HCT116 (cell line): Measurements from ENCODE around the gene IDI1.

ENCODE experiments used
- CEBPB ChIP-seq: IDR thresholded peaks from 2 replicates; pipeline ENCODE4 v1.6.1; 2012; ENCODE audit warnings: low read depth
- CTCF ChIP-seq, 3 experiments: fragments of 200-600 bp in 1 of 3; sonication (generic) in 1 of 3; IDR thresholded peaks in 2 of 3; conservative IDR thresholded peaks in 1 of 3; 2 replicates each; pipeline ENCODE4 v1.5.1; 2012 to 2017; ENCODE audit warnings: low read depth in 2 of 3, low read length in 2 of 3, antibody characterized with exemption in 1 of 3, borderline replicate concordance in 1 of 3, control low read depth in 1 of 3, mild to moderate bottlenecking in 1 of 3, mixed read lengths in 1 of 3, mixed run types in 1 of 3, moderate library complexity in 1 of 3; ENCODE audit not compliant: insufficient read depth in 1 of 3
- EGR1 ChIP-seq: IDR thresholded peaks from 2 replicates; pipeline ENCODE4 v1.6.1; 2012; ENCODE audit warnings: low read depth
- EZH2 ChIP-seq: fragments of 200-600 bp; sonication (generic); IDR thresholded peaks from 2 replicates; pipeline ENCODE4 v1.6.1; 2017; ENCODE audit warnings: antibody characterized with exemption, mixed run types
- EZH2phosphoT487 ChIP-seq: fragments of 200-600 bp; IDR thresholded peaks from 2 replicates; pipeline ENCODE4 v1.6.1; 2018; ENCODE audit warnings: antibody characterized with exemption, borderline replicate concordance
- JUND ChIP-seq: IDR thresholded peaks from 2 replicates; pipeline ENCODE4 v1.6.1; 2012
- MAX ChIP-seq: IDR thresholded peaks from 2 replicates; pipeline ENCODE4 v1.6.1; 2012
- POLR2A ChIP-seq: IDR thresholded peaks from 2 replicates; pipeline ENCODE4 v1.7.0; 2011; ENCODE audit warnings: borderline replicate concordance; ENCODE audit not compliant: insufficient read depth, insufficient read length; ENCODE audit errors: extremely low read depth
- POLR2AphosphoS5 ChIP-seq: IDR thresholded peaks from 2 replicates; pipeline ENCODE4 v1.6.1; 2011; ENCODE audit warnings: mild to moderate bottlenecking, low read depth, low read length, moderate library complexity
- RAD21 ChIP-seq: IDR thresholded peaks from 2 replicates; pipeline ENCODE4 v1.6.1; 2012; ENCODE audit warnings: low read depth, mild to moderate bottlenecking
- REST ChIP-seq: IDR thresholded peaks from 2 replicates; pipeline ENCODE4 v1.6.1; 2012; ENCODE audit warnings: low read depth
- SP1 ChIP-seq: IDR thresholded peaks from 2 replicates; pipeline ENCODE4 v1.6.1; 2012; ENCODE audit warnings: low read depth
- ZNF274 ChIP-seq: fragments of 200-500 bp; sonication (Bioruptor generic); IDR thresholded peaks from 2 replicates; pipeline ENCODE4 v1.6.1; 2014; ENCODE audit warnings: mild to moderate bottlenecking, low read depth, low read length, inconsistent platforms

GRCh38 chr10:996031-996430 lies 52.9 kb downstream of the IDI1 start:
- TF ChIP-seq CTCF (IDR thresholded peaks at IDR 0.05 in 2 of 3, conservative IDR thresholded peaks at IDR 0.05 in 1 of 3; ENCODE audit: borderline replicate concordance in 1 of 3, insufficient read depth in 1 of 3, low read depth in 2 of 3, low read length in 2 of 3) (no peak), EZH2phosphoT487 (no peak), POLR2A (no peak), EGR1 (no peak), RAD21 (no peak), SP1 (no peak), POLR2AphosphoS5 (no peak), REST (no peak), EZH2 (no peak), ZNF274 (no peak), MAX (no peak), CEBPB (no peak), JUND (no peak)
